ENCODE data around the gene METTL14.

Gene METTL14

GRCh38 chr4:118734491-118735205 lies 49.5 kb downstream of the METTL14 start:
- ATAC-seq = peak; percentile 53
- TF ChIP-seq ARNTL (CRISPR knock-in tag; IDR thresholded peaks at IDR 0.05; ENCODE audit: borderline replicate concordance, low read depth) (no peak), POU6F1 (CRISPR knock-in tag; IDR thresholded peaks at IDR 0.05; ENCODE audit: borderline replicate concordance, low read depth) (no peak), TCF4 (CRISPR knock-in tag; IDR thresholded peaks at IDR 0.05; ENCODE audit: borderline replicate concordance) (no peak), ISL1 (CRISPR knock-in tag; IDR thresholded peaks at IDR 0.05) (peak; percentile 67), ZNF565 (CRISPR knock-in tag; conservative IDR thresholded peaks at IDR 0.05; ENCODE audit: low read depth) (no peak)

GRCh38 chr4:118736900-118737299 lies 51.7 kb downstream of the METTL14 start:
- no peak for ATAC-seq
- 0 out of 2 replicates have a peak, but pooled peaks have one; percentile 27 for TF ChIP-seq ISL1 (CRISPR knock-in tag; IDR thresholded peaks at IDR 0.05)
- TF ChIP-seq RARB (CRISPR knock-in tag; IDR thresholded peaks at IDR 0.05) = no peak
- TF ChIP-seq CSRNP3 (CRISPR knock-in tag; IDR thresholded peaks at IDR 0.05) = no peak
- TF ChIP-seq ZNF565 (CRISPR knock-in tag; conservative IDR thresholded peaks at IDR 0.05; ENCODE audit: low read depth) = no peak

GRCh38 chr4:118738090-118738489 lies 52.9 kb downstream of the METTL14 start:
- ATAC-seq = no peak
- TF ChIP-seq TSHZ2 (CRISPR knock-in tag; IDR thresholded peaks at IDR 0.05) (no peak), GLIS3 (CRISPR knock-in tag; IDR thresholded peaks at IDR 0.05) (no peak), CSDC2 (CRISPR knock-in tag; IDR thresholded peaks at IDR 0.05) (no peak), POU6F1 (CRISPR knock-in tag; IDR thresholded peaks at IDR 0.05; ENCODE audit: borderline replicate concordance, low read depth) (no peak), ARNTL (CRISPR knock-in tag; IDR thresholded peaks at IDR 0.05; ENCODE audit: borderline replicate concordance, low read depth) (no peak), ZC3H10 (CRISPR knock-in tag; IDR thresholded peaks at IDR 0.05) (no peak), ZNF565 (CRISPR knock-in tag; conservative IDR thresholded peaks at IDR 0.05; ENCODE audit: low read depth) (no peak), TOX (CRISPR knock-in tag; IDR thresholded peaks at IDR 0.05; ENCODE audit: borderline replicate concordance) (no peak), CREB5 (CRISPR knock-in tag; IDR thresholded peaks at IDR 0.05; ENCODE audit: low read depth) (no peak), RARB (CRISPR knock-in tag; IDR thresholded peaks at IDR 0.05) (no peak), PPARA (CRISPR knock-in tag; IDR thresholded peaks at IDR 0.05; ENCODE audit: borderline replicate concordance) (no peak), PATZ1 (CRISPR knock-in tag; IDR thresholded peaks at IDR 0.05; ENCODE audit: borderline replicate concordance) (no peak), ZNF70 (CRISPR knock-in tag; IDR thresholded peaks at IDR 0.05) (no peak)

All from SK-N-SH treated with all-trans-retinoic acid at 6 μM for 48 hours (cell line).